GM23338 (cell line): ENCODE results near the gene PSMB5. TPM values are rescaled to one million over a fixed set of nuclear protein-coding genes. Genes with fewer than 3 reads are reported as not detected.

Source experiments
- ATAC-seq: fragments of 200-7000 bp; cut with Tn5 transposase; 3 replicates; pipeline ENCODE4 v1.9.1; 2020
- DNase-seq: peaks from one replicate; pipeline ENCODE4 v3.0.0-alpha.2; 2015; ENCODE audit warnings: low spot score
- H2AFZ ChIP-seq: fragments of 200-600 bp; sonication (generic); 2 replicates; pipeline ENCODE4 v1.8.0; 2016; ENCODE audit warnings: antibody characterized with exemption, mild to moderate bottlenecking, moderate library complexity
- H3F3A ChIP-seq: fragments of 200-600 bp; sonication (generic); replicated peaks from 2 replicates; pipeline ENCODE4 v1.8.0; 2017; ENCODE audit warnings: antibody characterized with exemption, mixed run types, low read depth
- H3K27ac ChIP-seq: fragments of 200-600 bp; sonication (generic); 2 replicates; pipeline ENCODE4 v1.6.1; 2016; ENCODE audit warnings: low read depth
- H3K27me3 ChIP-seq: fragments of 200-600 bp; sonication (generic); 2 replicates; pipeline ENCODE4 v1.8.0; 2016; ENCODE audit warnings: mild to moderate bottlenecking, mixed run types, moderate library complexity; ENCODE audit not compliant: insufficient read depth
- H3K36me3 ChIP-seq: fragments of 200-600 bp; sonication (generic); 2 replicates; pipeline ENCODE4 v1.8.0; 2016; ENCODE audit warnings: mild to moderate bottlenecking; ENCODE audit not compliant: insufficient read depth
- H3K4me1 ChIP-seq: fragments of 200-600 bp; sonication (generic); 2 replicates; pipeline ENCODE4 v1.8.0; 2016; ENCODE audit warnings: mild to moderate bottlenecking, moderate library complexity; ENCODE audit not compliant: insufficient read depth
- H3K4me2 ChIP-seq: fragments of 200-600 bp; sonication (generic); 2 replicates; pipeline ENCODE4 v1.7.1; 2017; ENCODE audit warnings: mixed run types
- H3K4me3 ChIP-seq: fragments of 200-600 bp; sonication (generic); 2 replicates; pipeline ENCODE4 v1.6.1; 2016; ENCODE audit warnings: mixed run types
- H3K79me2 ChIP-seq: fragments of 200-600 bp; sonication (generic); replicated peaks from 2 replicates; pipeline ENCODE4 v1.8.0; 2017; ENCODE audit warnings: mild to moderate bottlenecking; ENCODE audit not compliant: insufficient read depth
- H3K9me2 ChIP-seq: fragments of 200-600 bp; sonication (generic); 2 replicates; pipeline ENCODE4 v1.8.0; 2017; ENCODE audit not compliant: insufficient read depth
- H4K20me1 ChIP-seq: fragments of 200-600 bp; sonication (generic); replicated peaks from 2 replicates; pipeline ENCODE4 v1.8.0; 2017; ENCODE audit warnings: mild to moderate bottlenecking; ENCODE audit not compliant: insufficient read depth
- H3K27ac Mint-ChIP-seq: 2 replicates; pipeline ENCODE4 v1.8.0; 2020; ENCODE audit warnings: inconsistent platforms, mild to moderate bottlenecking, moderate library complexity, mixed read lengths
- H3K27me3 Mint-ChIP-seq: 3 replicates; pipeline ENCODE4 v1.8.0; 2022; ENCODE audit warnings: low read depth, mild to moderate bottlenecking, moderate library complexity, mixed read lengths, inconsistent platforms; ENCODE audit not compliant: insufficient read depth, poor library complexity
- H3K36me3 Mint-ChIP-seq: 3 replicates; pipeline ENCODE4 v1.8.0; 2021; ENCODE audit warnings: low read depth, mild to moderate bottlenecking, inconsistent platforms, moderate library complexity, mixed read lengths
- H3K4me1 Mint-ChIP-seq: 3 replicates; pipeline ENCODE4 v1.8.0; 2020; ENCODE audit warnings: mild to moderate bottlenecking, inconsistent platforms, mixed read lengths
- H3K4me3 Mint-ChIP-seq: 3 replicates; pipeline ENCODE4 v1.8.0; 2021; ENCODE audit warnings: moderate library complexity, mild to moderate bottlenecking, inconsistent platforms, mixed read lengths
- H3K9me3 Mint-ChIP-seq: 3 replicates; pipeline ENCODE4 v1.8.0; 2020; ENCODE audit warnings: moderate library complexity, mild to moderate bottlenecking, inconsistent platforms, mixed read lengths
- ETS1 ChIP-seq: IDR thresholded peaks from 2 replicates; pipeline ENCODE4 v1.6.1; 2016; ENCODE audit warnings: antibody characterized with exemption
- EZH2 ChIP-seq: fragments of 200-600 bp; sonication (generic); IDR thresholded peaks from one replicate; pipeline ENCODE4 v1.8.0; 2017; ENCODE audit warnings: antibody characterized with exemption, mild to moderate bottlenecking, low read depth; ENCODE audit not compliant: unreplicated experiment
- JUNB ChIP-seq: IDR thresholded peaks from one replicate; pipeline ENCODE4 v1.6.1; 2016; ENCODE audit warnings: antibody characterized with exemption; ENCODE audit not compliant: unreplicated experiment
- STAT1 ChIP-seq: IDR thresholded peaks from one replicate; pipeline ENCODE4 v1.6.1; 2016; ENCODE audit warnings: antibody characterized with exemption; ENCODE audit not compliant: unreplicated experiment
- ZNF114 ChIP-seq: fragments of 250-450 bp; sonication (Bioruptor Pico); IDR thresholded peaks from 2 replicates; pipeline ENCODE4 v1.5.0; 2020; ENCODE audit warnings: mild to moderate bottlenecking, moderate library complexity
- polyA plus RNA-seq: library from polyadenylated mRNA; unstranded; fragments of >200 nt; fragmentation: Nextera tagmentation; extraction: Ambion mirVana; gene quantifications from 2 replicates; pipeline ENCODE4 v1.2.1, GENCODE V29; 2016
- total RNA-seq: library from RNA; depleted of rRNA; stranded (reverse); fragments of >200 nt; shearing (Covaris generic); gene quantifications from 2 replicates; pipeline ENCODE4 v1.2.3, GENCODE V29; 2014
- TF ChIP-seq, protein P1 (sequence below), 2 experiments: fragments of 200-600 bp in 1 of 2; sonication (generic) in 1 of 2; conservative IDR thresholded peaks; 2 replicates each; pipeline versions ENCODE4 v1.5.1 to v1.6.1; 2016 to 2017; ENCODE audit warnings: antibody characterized with exemption in 2 of 2, low read depth in 2 of 2, mild to moderate bottlenecking in 2 of 2, moderate library complexity in 1 of 2
- TF ChIP-seq, protein P2 (sequence below): fragments of 250-450 bp; sonication (Bioruptor Pico); IDR thresholded peaks from 2 replicates; pipeline ENCODE4 v1.5.0; 2020; ENCODE audit warnings: mild to moderate bottlenecking, moderate library complexity

Gene PSMB5
- total and polyA plus RNA-seq, 2 experiments from 2014 or later, result 265 to 341 TPM

GRCh38 chr14:23045419-23046357, 11.0 kb upstream of the PSMB5 start:
- no peak overlapping the region for H3K27ac Mint-ChIP-seq
- Histone ChIP-seq H3K4me2 (no peak overlapping the region), H3K4me3 (no peak overlapping the region), H3K27ac (no peak overlapping the region), H3F3A (no peaks in the 10 kb centered on the region), H4K20me1 (no peaks in the 10 kb centered on the region), H2AFZ (no peak overlapping the region), H3K4me1 (no peaks in the 10 kb centered on the region), H3K79me2 (no peaks in the 10 kb centered on the region), H3K9me2 (no peaks in the 10 kb centered on the region), H3K27me3 (no peaks in the 10 kb centered on the region), H3K36me3 (no peaks in the 10 kb centered on the region)
- peaks cover 17% of the 10 kb centered on the region for H3K27me3 Mint-ChIP-seq
- peaks cover 20% of the 10 kb centered on the region for H3K4me1 Mint-ChIP-seq
- no peak for DNase-seq
- no peaks in the 10 kb centered on the region; the same call in 2 of the 3 replicates for H3K9me3 Mint-ChIP-seq
- ATAC-seq, result no peak
- H3K4me3 Mint-ChIP-seq, result no peak overlapping the region
- TF ChIP-seq ZNF114 (CRISPR knock-in tag) (no peak), ETS1 (no peak), EZH2 (no peak), STAT1 (no peak), JUNB (no peak)
- TF ChIP-seq, protein P1, sequence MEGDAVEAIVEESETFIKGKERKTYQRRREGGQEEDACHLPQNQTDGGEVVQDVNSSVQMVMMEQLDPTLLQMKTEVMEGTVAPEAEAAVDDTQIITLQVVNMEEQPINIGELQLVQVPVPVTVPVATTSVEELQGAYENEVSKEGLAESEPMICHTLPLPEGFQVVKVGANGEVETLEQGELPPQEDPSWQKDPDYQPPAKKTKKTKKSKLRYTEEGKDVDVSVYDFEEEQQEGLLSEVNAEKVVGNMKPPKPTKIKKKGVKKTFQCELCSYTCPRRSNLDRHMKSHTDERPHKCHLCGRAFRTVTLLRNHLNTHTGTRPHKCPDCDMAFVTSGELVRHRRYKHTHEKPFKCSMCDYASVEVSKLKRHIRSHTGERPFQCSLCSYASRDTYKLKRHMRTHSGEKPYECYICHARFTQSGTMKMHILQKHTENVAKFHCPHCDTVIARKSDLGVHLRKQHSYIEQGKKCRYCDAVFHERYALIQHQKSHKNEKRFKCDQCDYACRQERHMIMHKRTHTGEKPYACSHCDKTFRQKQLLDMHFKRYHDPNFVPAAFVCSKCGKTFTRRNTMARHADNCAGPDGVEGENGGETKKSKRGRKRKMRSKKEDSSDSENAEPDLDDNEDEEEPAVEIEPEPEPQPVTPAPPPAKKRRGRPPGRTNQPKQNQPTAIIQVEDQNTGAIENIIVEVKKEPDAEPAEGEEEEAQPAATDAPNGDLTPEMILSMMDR (conservative IDR thresholded peaks at IDR 0.05; ENCODE audit: low read depth in 2 of 2), result no peak
- TF ChIP-seq, protein P2, sequence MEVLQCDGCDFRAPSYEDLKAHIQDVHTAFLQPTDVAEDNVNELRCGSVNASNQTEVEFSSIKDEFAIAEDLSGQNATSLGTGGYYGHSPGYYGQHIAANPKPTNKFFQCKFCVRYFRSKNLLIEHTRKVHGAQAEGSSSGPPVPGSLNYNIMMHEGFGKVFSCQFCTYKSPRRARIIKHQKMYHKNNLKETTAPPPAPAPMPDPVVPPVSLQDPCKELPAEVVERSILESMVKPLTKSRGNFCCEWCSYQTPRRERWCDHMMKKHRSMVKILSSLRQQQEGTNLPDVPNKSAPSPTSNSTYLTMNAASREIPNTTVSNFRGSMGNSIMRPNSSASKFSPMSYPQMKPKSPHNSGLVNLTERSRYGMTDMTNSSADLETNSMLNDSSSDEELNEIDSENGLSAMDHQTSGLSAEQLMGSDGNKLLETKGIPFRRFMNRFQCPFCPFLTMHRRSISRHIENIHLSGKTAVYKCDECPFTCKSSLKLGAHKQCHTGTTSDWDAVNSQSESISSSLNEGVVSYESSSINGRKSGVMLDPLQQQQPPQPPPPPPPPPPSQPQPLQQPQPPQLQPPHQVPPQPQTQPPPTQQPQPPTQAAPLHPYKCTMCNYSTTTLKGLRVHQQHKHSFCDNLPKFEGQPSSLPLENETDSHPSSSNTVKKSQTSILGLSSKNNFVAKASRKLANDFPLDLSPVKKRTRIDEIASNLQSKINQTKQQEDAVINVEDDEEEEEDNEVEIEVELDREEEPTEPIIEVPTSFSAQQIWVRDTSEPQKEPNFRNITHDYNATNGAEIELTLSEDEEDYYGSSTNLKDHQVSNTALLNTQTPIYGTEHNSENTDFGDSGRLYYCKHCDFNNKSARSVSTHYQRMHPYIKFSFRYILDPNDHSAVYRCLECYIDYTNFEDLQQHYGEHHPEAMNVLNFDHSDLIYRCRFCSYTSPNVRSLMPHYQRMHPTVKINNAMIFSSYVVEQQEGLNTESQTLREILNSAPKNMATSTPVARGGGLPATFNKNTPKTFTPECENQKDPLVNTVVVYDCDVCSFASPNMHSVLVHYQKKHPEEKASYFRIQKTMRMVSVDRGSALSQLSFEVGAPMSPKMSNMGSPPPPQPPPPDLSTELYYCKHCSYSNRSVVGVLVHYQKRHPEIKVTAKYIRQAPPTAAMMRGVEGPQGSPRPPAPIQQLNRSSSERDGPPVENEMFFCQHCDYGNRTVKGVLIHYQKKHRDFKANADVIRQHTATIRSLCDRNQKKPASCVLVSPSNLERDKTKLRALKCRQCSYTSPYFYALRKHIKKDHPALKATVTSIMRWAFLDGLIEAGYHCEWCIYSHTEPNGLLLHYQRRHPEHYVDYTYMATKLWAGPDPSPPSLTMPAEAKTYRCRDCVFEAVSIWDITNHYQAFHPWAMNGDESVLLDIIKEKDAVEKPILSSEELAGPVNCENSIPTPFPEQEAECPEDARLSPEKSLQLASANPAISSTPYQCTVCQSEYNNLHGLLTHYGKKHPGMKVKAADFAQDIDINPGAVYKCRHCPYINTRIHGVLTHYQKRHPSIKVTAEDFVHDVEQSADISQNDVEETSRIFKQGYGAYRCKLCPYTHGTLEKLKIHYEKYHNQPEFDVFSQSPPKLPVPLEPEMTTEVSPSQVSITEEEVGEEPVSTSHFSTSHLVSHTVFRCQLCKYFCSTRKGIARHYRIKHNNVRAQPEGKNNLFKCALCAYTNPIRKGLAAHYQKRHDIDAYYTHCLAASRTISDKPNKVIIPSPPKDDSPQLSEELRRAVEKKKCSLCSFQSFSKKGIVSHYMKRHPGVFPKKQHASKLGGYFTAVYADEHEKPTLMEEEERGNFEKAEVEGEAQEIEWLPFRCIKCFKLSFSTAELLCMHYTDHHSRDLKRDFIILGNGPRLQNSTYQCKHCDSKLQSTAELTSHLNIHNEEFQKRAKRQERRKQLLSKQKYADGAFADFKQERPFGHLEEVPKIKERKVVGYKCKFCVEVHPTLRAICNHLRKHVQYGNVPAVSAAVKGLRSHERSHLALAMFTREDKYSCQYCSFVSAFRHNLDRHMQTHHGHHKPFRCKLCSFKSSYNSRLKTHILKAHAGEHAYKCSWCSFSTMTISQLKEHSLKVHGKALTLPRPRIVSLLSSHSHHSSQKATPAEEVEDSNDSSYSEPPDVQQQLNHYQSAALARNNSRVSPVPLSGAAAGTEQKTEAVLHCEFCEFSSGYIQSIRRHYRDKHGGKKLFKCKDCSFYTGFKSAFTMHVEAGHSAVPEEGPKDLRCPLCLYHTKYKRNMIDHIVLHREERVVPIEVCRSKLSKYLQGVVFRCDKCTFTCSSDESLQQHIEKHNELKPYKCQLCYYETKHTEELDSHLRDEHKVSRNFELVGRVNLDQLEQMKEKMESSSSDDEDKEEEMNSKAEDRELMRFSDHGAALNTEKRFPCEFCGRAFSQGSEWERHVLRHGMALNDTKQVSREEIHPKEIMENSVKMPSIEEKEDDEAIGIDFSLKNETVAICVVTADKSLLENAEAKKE (CRISPR knock-in tag), result no peak
- peaks cover 15% of the 10 kb centered on the region for H3K36me3 Mint-ChIP-seq
